Colonic mucosa (tissue), 4 donors: Measurements from ENCODE around the gene GUCA1A. TPM values are rescaled to one million over a fixed set of nuclear protein-coding genes. Genes with fewer than 3 reads are reported as not detected.

Experiments
- DNase-seq: peaks from one replicate; pipeline ENCODE4 v3.0.0-alpha.2; 2020
- H3K27ac ChIP-seq: fragments of 200-600 bp; one replicate; pipeline ENCODE4 v1.8.0; 2021
- H3K27me3 ChIP-seq: fragments of 200-600 bp; one replicate; pipeline ENCODE4 v1.8.0; 2021
- H3K36me3 ChIP-seq: fragments of 200-600 bp; one replicate; pipeline ENCODE4 v1.8.0; 2021
- H3K4me1 ChIP-seq: fragments of 200-600 bp; one replicate; pipeline ENCODE4 v1.8.0; 2021; ENCODE audit warnings: mild to moderate bottlenecking
- H3K4me3 ChIP-seq: fragments of 200-600 bp; one replicate; pipeline ENCODE4 v1.8.0; 2021
- H3K9ac ChIP-seq, 2 donors: one replicate each; pipeline ENCODE4 v1.7.0; 2013; ENCODE audit warnings: control low read depth in 2 of 2, low read depth in 2 of 2, low read length in 2 of 2
- H3K9me3 ChIP-seq: fragments of 200-600 bp; one replicate; pipeline ENCODE4 v1.8.0; 2021
- CTCF ChIP-seq: fragments of 200-600 bp; IDR thresholded peaks from one replicate; pipeline ENCODE4 v1.8.0; 2022; ENCODE audit warnings: antibody characterized with exemption, mild to moderate bottlenecking
- intact Hi-C: fragments of 100-400 bp; cut with DNase I; formaldehyde crosslinking; loops from one replicate; pipeline ENCODE4 v1.14.1; 2022
- total RNA-seq, 2 donors: library from RNA; stranded (reverse); fragmentation: NEBNext Ultra II Directional in 1 of 2; extraction: Animal tissue kit (Norgen Biotek cat#: 25700) in 1 of 2; gene quantifications; one replicate each; pipeline ENCODE4 v1.2.1, GENCODE V29; 2021
- donor health status: healthy.
- donor health status: DM: no; HTN: no; CAD: no.
- donor health status: DM: no; HTN: no; CAD: no.

The GUCA1A gene
- total RNA-seq, 2 donors from 2014 or later, result not detected

DNA sequence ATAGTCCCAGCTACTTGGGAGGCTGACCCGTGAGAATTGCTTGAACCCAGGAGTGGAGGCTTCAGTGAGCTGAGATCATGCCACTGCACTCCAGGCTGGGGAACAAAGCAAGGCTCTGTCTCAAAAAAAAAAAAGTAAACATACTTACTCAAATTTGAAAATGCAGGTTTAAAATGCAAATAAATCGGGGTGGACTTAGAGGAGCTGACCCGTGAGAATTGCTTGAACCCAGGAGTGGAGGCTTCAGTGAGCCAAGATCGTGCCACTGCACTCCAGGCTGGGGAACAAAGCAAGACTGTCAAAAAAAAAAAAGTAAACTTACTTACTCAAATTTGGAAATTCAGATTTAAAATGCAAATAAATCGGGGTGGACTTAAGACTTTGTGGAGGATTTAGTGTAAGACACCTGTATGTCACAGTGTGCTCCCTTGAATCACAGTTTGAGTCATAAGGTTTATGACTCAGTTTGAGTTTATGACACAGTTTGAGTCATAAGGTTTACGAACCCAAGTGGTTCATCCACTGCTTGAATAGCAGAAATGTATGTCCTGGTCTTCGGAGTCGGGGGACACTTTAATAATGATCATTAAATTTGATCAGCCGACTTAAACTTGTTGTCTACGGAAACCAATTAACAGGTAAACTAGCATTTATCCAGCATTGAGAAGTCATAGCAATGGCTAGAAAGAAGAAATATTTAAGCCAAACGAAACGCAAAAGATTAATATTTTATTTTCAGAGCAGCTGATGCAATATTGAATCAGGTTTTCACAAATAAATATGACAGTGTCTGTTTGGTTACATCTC lies 51.3 kb downstream of the GUCA1A start:
- intact Hi-C loops, result no loop called here
- no peaks in the 10 kb centered on the region for H3K4me1 ChIP-seq
- peak overlapping the region; percentile 35 for H3K27ac ChIP-seq
- H3K4me3 ChIP-seq, result no peak overlapping the region
- H3K27me3 ChIP-seq, result no peaks in the 10 kb centered on the region
- no peaks in the 10 kb centered on the region for H3K36me3 ChIP-seq
- no peak overlapping the region for H3K9ac ChIP-seq
- DNase-seq, result no peak
- H3K9me3 ChIP-seq, result no peaks in the 10 kb centered on the region
- no peak for TF ChIP-seq CTCF

DNA sequence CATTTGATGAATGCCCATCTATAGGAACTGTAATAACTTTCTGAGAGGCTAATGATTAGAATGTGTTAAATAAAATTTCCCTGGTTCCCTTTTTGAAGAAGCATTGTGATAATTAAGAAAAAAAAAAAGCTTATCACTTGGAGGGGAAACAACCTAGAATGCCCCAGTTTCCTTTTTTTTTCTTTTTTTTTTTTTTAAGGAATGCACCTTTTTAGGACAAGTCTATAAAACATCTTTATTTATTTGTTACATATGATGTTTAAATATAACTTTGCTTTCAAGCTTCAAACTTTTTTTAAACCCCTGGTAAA lies 51.8 kb downstream of the GUCA1A start:
- H3K27ac ChIP-seq, result no peak overlapping the region
- H3K9me3 ChIP-seq, result no peaks in the 10 kb centered on the region
- H3K27me3 ChIP-seq, result no peaks in the 10 kb centered on the region
- DNase-seq, result no peak
- H3K4me1 ChIP-seq, result no peaks in the 10 kb centered on the region
- intact Hi-C loops, result no loop called here
- H3K9ac ChIP-seq, result no peak overlapping the region
- no peaks in the 10 kb centered on the region for H3K36me3 ChIP-seq
- no peak overlapping the region for H3K4me3 ChIP-seq
- no peak for TF ChIP-seq CTCF

GRCh38 chr6:42225419-42225818 lies 52.3 kb downstream of the GUCA1A start:
- intact Hi-C loops, result no loop called here
- H3K9ac ChIP-seq, result no peak overlapping the region
- H3K9me3 ChIP-seq, result no peaks in the 10 kb centered on the region
- no peak for DNase-seq
- H3K4me1 ChIP-seq, result no peaks in the 10 kb centered on the region
- H3K27me3 ChIP-seq, result no peaks in the 10 kb centered on the region
- no peak for TF ChIP-seq CTCF
- no peaks in the 10 kb centered on the region for H3K36me3 ChIP-seq
- peak overlapping the region; percentile 76 for H3K27ac ChIP-seq
- H3K4me3 ChIP-seq, result no peak overlapping the region

- no peak for DNase-seq
- no peaks in the 10 kb centered on the region for H3K27me3 ChIP-seq
- intact Hi-C loops, result no loop called here
These were observed 53.0 kb downstream of the GUCA1A start for GRCh38 chr6:42226161-42226611.

GRCh38 chr6:42226645-42227143 lies 53.5 kb downstream of the GUCA1A start:
- H3K4me1 ChIP-seq, result no peaks in the 10 kb centered on the region
- no peaks in the 10 kb centered on the region for H3K9me3 ChIP-seq
- H3K36me3 ChIP-seq, result no peaks in the 10 kb centered on the region
- peak overlapping the region in 1 of 2 donors; percentile 73 for H3K9ac ChIP-seq
- DNase-seq, result peak; percentile 84
- no peak overlapping the region for H3K4me3 ChIP-seq
- intact Hi-C loops, result no loop called here
- peak overlapping the region; percentile 76 for H3K27ac ChIP-seq
- TF ChIP-seq CTCF, result no peak
- no peaks in the 10 kb centered on the region for H3K27me3 ChIP-seq

More at GRCh38 chr6:42226161-42226611, 53.0 kb downstream of the GUCA1A start:
- TF ChIP-seq CTCF, result no peak
- Histone ChIP-seq H3K36me3 (no peaks in the 10 kb centered on the region), H3K27ac (peak overlapping the region; percentile 76), H3K9ac (peak overlapping the region in 1 of 2 donors; percentile 73), H3K9me3 (no peaks in the 10 kb centered on the region), H3K4me1 (no peaks in the 10 kb centered on the region), H3K4me3 (no peak overlapping the region)
